SK-N-SH (cell line): ENCODE results near the gene NRG4. TPM values are rescaled to one million over a fixed set of nuclear protein-coding genes. Genes with fewer than 3 reads are reported as not detected.

Source experiments
- CTCF ChIP-seq: fragments of 200-600 bp; sonication (generic); IDR thresholded peaks from 2 replicates; pipeline ENCODE4 v1.6.1; 2017; ENCODE audit warnings: antibody characterized with exemption, mild to moderate bottlenecking, moderate library complexity
- EP300 ChIP-seq, 2 experiments: IDR thresholded peaks; 2 replicates each; pipeline versions ENCODE4 v1.4.0 to v1.6.1; 2012; ENCODE audit warnings: borderline replicate concordance in 1 of 2, low read depth in 1 of 2, low read length in 1 of 2
- EZH2phosphoT487 ChIP-seq: fragments of 200-600 bp; sonication (generic); IDR thresholded peaks from 2 replicates; pipeline ENCODE4 v1.6.1; 2017; ENCODE audit warnings: low read depth, mixed run types, mild to moderate bottlenecking, antibody characterized with exemption, moderate library complexity, borderline replicate concordance
- FOSL2 ChIP-seq: IDR thresholded peaks from 2 replicates; pipeline ENCODE4 v1.4.0; 2012; ENCODE audit warnings: low read depth, mild to moderate bottlenecking, moderate library complexity, borderline replicate concordance
- FOXJ3 ChIP-seq: sonication (generic); formaldehyde crosslinking; IDR thresholded peaks from 2 replicates; pipeline ENCODE4 v1.5.1; 2020; ENCODE audit warnings: mild to moderate bottlenecking, missing genetic modification reagents
- FOXM1 ChIP-seq: IDR thresholded peaks from 2 replicates; pipeline ENCODE4 v1.4.0; 2012; ENCODE audit warnings: low read depth, mild to moderate bottlenecking
- GABPA ChIP-seq: IDR thresholded peaks from 2 replicates; pipeline ENCODE4 v1.4.0; 2012; ENCODE audit warnings: low read depth, mild to moderate bottlenecking
- IRF3 ChIP-seq: fragments of 150-350 bp; IDR thresholded peaks from 2 replicates; pipeline ENCODE4 v1.6.1; 2016; ENCODE audit warnings: mild to moderate bottlenecking, low read depth, low read length
- JUND ChIP-seq: IDR thresholded peaks from 2 replicates; pipeline ENCODE4 v1.4.0; 2012
- MEF2A ChIP-seq: IDR thresholded peaks from 2 replicates; pipeline ENCODE4 v1.4.0; 2012; ENCODE audit warnings: low read depth, borderline replicate concordance
- MXI1 ChIP-seq: IDR thresholded peaks from 2 replicates; pipeline ENCODE4 v1.6.1; 2012; ENCODE audit warnings: mild to moderate bottlenecking, low read depth, low read length, improper control_type of control experiment
- NRF1 ChIP-seq: IDR thresholded peaks from 2 replicates; pipeline ENCODE4 v1.6.1; 2012; ENCODE audit warnings: low read depth, mild to moderate bottlenecking, low read length
- RAD21 ChIP-seq: IDR thresholded peaks from 2 replicates; pipeline ENCODE4 v1.6.1; 2012; ENCODE audit warnings: mild to moderate bottlenecking, low read length
- RCOR1 ChIP-seq: fragments of 150-350 bp; IDR thresholded peaks from 2 replicates; pipeline ENCODE4 v1.6.1; 2017; ENCODE audit warnings: antibody characterized with exemption, low read length
- REST ChIP-seq: IDR thresholded peaks from 2 replicates; pipeline ENCODE4 v1.6.1; 2012; ENCODE audit warnings: mild to moderate bottlenecking, low read depth, low read length, moderate library complexity
- RFX5 ChIP-seq: IDR thresholded peaks from 2 replicates; pipeline ENCODE4 v1.6.1; 2012; ENCODE audit warnings: mild to moderate bottlenecking, improper control_type of control experiment, low read length
- RXRA ChIP-seq: IDR thresholded peaks from 2 replicates; pipeline ENCODE4 v1.4.0; 2012; ENCODE audit warnings: low read depth, mild to moderate bottlenecking, borderline replicate concordance
- SIN3A ChIP-seq: IDR thresholded peaks from 2 replicates; pipeline ENCODE4 v1.6.1; 2012; ENCODE audit warnings: low read depth, mild to moderate bottlenecking, low read length, moderate library complexity, borderline replicate concordance
- SMC3 ChIP-seq: IDR thresholded peaks from 2 replicates; pipeline ENCODE4 v1.6.1; 2012; ENCODE audit warnings: low read depth, low read length, improper control_type of control experiment
- TAF1 ChIP-seq: IDR thresholded peaks from 2 replicates; pipeline ENCODE4 v1.6.1; 2012; ENCODE audit warnings: low read depth, mild to moderate bottlenecking, low read length, moderate library complexity, borderline replicate concordance
- TCF12 ChIP-seq: IDR thresholded peaks from 2 replicates; pipeline ENCODE4 v1.4.0; 2012
- TEAD4 ChIP-seq: IDR thresholded peaks from 2 replicates; pipeline ENCODE4 v1.4.0; 2012; ENCODE audit warnings: mild to moderate bottlenecking, borderline replicate concordance; ENCODE audit not compliant: insufficient read depth
- USF1 ChIP-seq: IDR thresholded peaks from 2 replicates; pipeline ENCODE4 v1.4.0; 2012; ENCODE audit warnings: low read depth, borderline replicate concordance
- YY1 ChIP-seq: IDR thresholded peaks from 2 replicates; pipeline ENCODE4 v1.4.0; 2012; ENCODE audit warnings: low read depth, mild to moderate bottlenecking
- ZBTB33 ChIP-seq: IDR thresholded peaks from 2 replicates; pipeline ENCODE4 v1.4.0; 2012; ENCODE audit warnings: low read depth, borderline replicate concordance
- polyA plus RNA-seq, 3 experiments: library from polyadenylated mRNA; depleted of rRNA; stranded (reverse); fragments of >200 nt; gene quantifications; 2 replicates each; pipeline ENCODE4 v1.2.3, GENCODE V29; 2012

Gene NRG4
- polyA plus RNA-seq, 1 of the 3 experiments (the other 2 are of a cell fraction), result not detected

- TF ChIP-seq REST (no peak), USF1 (no peak), IRF3 (no peak), RXRA (no peak), NRF1 (no peak), TAF1 (no peak), TEAD4 (no peak), FOSL2 (peak; percentile 75; the same call in 1 of the 2 replicates), FOXM1 (no peak), SMC3 (no peak), ZBTB33 (no peak), EZH2phosphoT487 (no peak), SIN3A (no peak), GABPA (no peak), TCF12 (peak; percentile 72; the same call in 1 of the 2 replicates), RCOR1 (no peak), CTCF (no peak), FOXJ3 (CRISPR knock-in tag) (no peak), YY1 (no peak), MXI1 (no peak), RAD21 (no peak), EP300 (IDR thresholded peaks at IDR 0.05; ENCODE audit: borderline replicate concordance in 1 of 2, low read depth in 1 of 2, low read length in 1 of 2) (no peak), JUND (peak; percentile 70), RFX5 (no peak), MEF2A (peak; percentile 12; the same call in 1 of the 2 replicates)
These were observed 120.3 kb downstream of the NRG4 start (continued) for GRCh38 chr15:75891895-75892294.
